HUES48 (cell line): ENCODE measurements around the gene CEP20.

ENCODE experiments used
- H3K27ac ChIP-seq: one replicate; pipeline ENCODE4 v1.7.0; 2013; ENCODE audit warnings: low read depth, low read length, inconsistent platforms
- H3K27me3 ChIP-seq: 2 replicates; pipeline ENCODE4 v1.6.1; 2013; ENCODE audit warnings: mild to moderate bottlenecking, low read length; ENCODE audit not compliant: control insufficient read depth, insufficient read depth
- H3K36me3 ChIP-seq: 2 replicates; pipeline ENCODE4 v1.6.1; 2013; ENCODE audit warnings: low read length; ENCODE audit not compliant: control insufficient read depth, insufficient read depth
- H3K4me1 ChIP-seq: 2 replicates; pipeline ENCODE4 v1.6.1; 2013; ENCODE audit warnings: mild to moderate bottlenecking, low read length; ENCODE audit not compliant: control insufficient read depth, insufficient read depth
- H3K4me3 ChIP-seq: 2 replicates; pipeline ENCODE4 v1.5.1; 2013; ENCODE audit warnings: mild to moderate bottlenecking, low read depth, low read length
- H3K9ac ChIP-seq: 2 replicates; pipeline ENCODE4 v1.6.1; 2013; ENCODE audit warnings: mild to moderate bottlenecking, low read depth, low read length, moderate library complexity
- H3K9me3 ChIP-seq: 2 replicates; pipeline ENCODE4 v1.6.1; 2013; ENCODE audit warnings: low read length; ENCODE audit not compliant: control insufficient read depth, insufficient read depth

CEP20 gene

DNA sequence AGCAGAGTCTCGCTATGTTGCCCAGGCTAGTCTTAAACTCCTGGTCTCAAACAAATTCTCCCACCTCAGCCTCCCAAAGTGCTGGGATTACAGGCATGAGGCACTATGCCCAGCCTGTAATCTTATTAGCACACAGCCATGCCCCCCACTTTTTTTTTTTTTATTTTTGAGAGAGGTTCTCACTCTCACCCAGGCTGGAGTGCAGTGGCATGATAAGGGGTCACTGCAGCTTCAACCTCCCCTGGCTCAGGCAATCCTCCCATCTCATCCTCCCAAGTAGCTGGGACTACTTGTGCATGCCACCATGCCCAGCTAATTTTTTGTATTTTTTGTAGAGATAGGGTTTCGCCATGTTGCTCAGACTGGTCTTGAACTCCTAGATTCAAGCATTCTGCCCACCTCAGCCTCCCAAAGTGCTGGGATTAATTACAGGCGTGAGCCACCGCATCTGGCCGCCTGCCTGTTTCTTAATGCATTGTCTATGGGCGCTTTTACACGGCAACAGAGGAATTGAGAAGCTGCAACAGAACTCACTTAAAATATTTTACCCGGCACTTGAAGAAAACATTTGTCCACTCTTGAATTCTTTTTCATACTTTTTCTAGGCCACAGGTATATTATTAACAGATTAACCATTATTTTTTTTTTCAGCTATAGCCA, 8.8 kb upstream of the CEP20 start:
- H3K27ac ChIP-seq = no peak overlapping the region
- H3K4me1 ChIP-seq = no peaks in the 10 kb centered on the region
- H3K36me3 ChIP-seq = no peaks in the 10 kb centered on the region
- no peak overlapping the region for H3K9ac ChIP-seq
- H3K27me3 ChIP-seq = no peaks in the 10 kb centered on the region
- H3K9me3 ChIP-seq = no peaks in the 10 kb centered on the region
- no peak overlapping the region for H3K4me3 ChIP-seq

DNA sequence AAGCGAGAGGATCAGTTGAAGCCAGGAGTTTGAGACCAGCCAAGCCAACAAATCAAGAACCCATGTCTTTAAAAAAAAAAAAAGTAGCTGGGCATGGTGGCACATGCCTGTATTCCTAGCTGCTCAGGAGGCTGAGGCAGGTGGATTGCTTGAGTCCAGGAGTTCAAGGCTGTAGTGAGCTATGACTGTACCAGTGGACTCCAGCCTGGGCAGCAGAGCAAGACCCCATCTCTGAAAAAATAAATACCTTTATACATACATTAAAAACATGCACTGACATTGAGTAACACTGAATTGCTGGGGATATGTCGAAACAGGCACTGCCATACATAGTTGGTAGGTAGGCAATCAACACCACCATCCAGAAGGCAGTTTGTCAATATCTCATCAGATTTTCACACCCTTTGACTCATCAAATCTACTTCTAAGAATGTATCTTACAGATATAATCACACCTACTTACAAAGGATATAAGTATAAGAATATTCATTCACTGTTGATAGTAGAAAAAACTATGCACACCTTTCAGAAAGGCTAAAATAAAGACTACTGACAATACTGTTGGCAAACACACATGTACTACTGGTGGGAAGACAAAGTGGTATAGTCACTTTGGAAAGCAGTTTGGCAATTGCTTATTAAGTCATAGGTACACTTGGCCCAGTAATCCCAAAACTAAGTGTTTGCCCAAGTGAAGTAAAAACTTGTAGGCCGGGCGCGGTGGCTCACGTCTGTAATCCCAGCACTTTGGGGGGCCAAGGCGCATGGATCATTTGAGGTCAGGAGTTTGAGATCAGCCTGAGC, 6.4 kb upstream of the CEP20 start:
- Histone ChIP-seq H3K27ac (no peak overlapping the region), H3K36me3 (no peaks in the 10 kb centered on the region), H3K9ac (no peak overlapping the region), H3K9me3 (no peaks in the 10 kb centered on the region), H3K4me3 (no peak overlapping the region), H3K27me3 (no peaks in the 10 kb centered on the region), H3K4me1 (no peaks in the 10 kb centered on the region)

GRCh38 chr16:15891508-15891907, 3.1 kb upstream of the CEP20 start:
- no peaks in the 10 kb centered on the region for H3K9me3 ChIP-seq
- H3K9ac ChIP-seq = no peak overlapping the region
- peaks cover 9% of the 10 kb centered on the region for H3K4me1 ChIP-seq
- H3K36me3 ChIP-seq = no peaks in the 10 kb centered on the region
- no peak overlapping the region for H3K4me3 ChIP-seq
- no peaks in the 10 kb centered on the region for H3K27me3 ChIP-seq
- no peak overlapping the region for H3K27ac ChIP-seq

DNA sequence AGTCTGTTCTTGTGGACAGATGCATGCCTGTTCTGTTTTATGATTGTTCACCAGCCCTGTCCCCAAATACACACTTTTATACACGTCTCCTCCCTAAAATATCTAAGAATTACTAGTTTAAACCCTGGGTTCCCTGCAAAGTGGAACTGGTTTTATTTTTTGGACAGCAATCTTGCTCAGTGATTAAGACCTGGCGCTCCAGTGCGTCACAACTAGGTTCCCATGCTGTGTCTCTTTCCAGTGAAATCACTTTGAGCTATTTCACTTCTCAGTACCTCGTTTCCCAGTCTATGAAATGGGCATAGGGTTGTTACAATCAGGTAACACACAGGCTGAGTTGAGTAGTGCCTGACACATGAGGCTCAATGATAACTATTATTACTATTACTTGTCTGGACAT, 1.1 kb downstream of the CEP20 start:
- no peaks in the 10 kb centered on the region for H3K27me3 ChIP-seq
- peaks cover 22% of the 10 kb centered on the region for H3K36me3 ChIP-seq
- no peak overlapping the region for H3K9ac ChIP-seq
- peaks cover 9% of the 10 kb centered on the region for H3K4me1 ChIP-seq
- H3K27ac ChIP-seq = no peak overlapping the region
- H3K4me3 ChIP-seq = peak overlapping the region; percentile 82
- H3K9me3 ChIP-seq = no peaks in the 10 kb centered on the region

DNA sequence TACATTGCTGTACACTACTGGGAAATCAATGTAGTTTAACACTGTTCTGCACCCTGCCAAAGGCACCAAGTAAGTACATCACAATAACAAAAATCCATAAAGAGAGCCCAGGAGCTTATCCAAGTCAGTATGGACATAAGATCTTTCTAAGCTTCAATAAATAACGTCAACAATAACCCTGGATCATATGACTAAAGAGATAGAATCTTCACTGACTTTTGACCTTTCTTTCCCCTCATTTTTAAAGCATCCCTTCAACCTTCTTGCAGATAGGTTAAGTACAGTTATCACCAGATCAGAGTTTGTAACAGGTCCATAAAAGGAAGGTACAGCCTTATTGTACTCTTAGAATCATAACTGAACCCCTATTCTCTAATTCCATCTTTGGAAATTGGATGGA, 2.3 kb downstream of the CEP20 start:
- no peak overlapping the region for H3K27ac ChIP-seq
- H3K36me3 ChIP-seq = peaks cover 30% of the 10 kb centered on the region
- no peak overlapping the region for H3K4me3 ChIP-seq
- no peaks in the 10 kb centered on the region for H3K9me3 ChIP-seq
- H3K4me1 ChIP-seq = peaks cover 9% of the 10 kb centered on the region
- H3K9ac ChIP-seq = no peak overlapping the region
- H3K27me3 ChIP-seq = no peaks in the 10 kb centered on the region

- Histone ChIP-seq H3K9me3 (no peaks in the 10 kb centered on the region), H3K4me3 (no peak overlapping the region), H3K36me3 (peaks cover 35% of the 10 kb centered on the region), H3K9ac (no peak overlapping the region), H3K27me3 (no peaks in the 10 kb centered on the region), H3K4me1 (peaks cover 9% of the 10 kb centered on the region), H3K27ac (no peak overlapping the region)
Observed at GRCh38 chr16:15885560-15886001, 2.8 kb downstream of the CEP20 start.

GRCh38 chr16:15882563-15882962, 5.8 kb downstream of the CEP20 start:
- Histone ChIP-seq H3K27ac (no peak overlapping the region), H3K36me3 (peaks cover 58% of the 10 kb centered on the region), H3K27me3 (no peaks in the 10 kb centered on the region)

DNA sequence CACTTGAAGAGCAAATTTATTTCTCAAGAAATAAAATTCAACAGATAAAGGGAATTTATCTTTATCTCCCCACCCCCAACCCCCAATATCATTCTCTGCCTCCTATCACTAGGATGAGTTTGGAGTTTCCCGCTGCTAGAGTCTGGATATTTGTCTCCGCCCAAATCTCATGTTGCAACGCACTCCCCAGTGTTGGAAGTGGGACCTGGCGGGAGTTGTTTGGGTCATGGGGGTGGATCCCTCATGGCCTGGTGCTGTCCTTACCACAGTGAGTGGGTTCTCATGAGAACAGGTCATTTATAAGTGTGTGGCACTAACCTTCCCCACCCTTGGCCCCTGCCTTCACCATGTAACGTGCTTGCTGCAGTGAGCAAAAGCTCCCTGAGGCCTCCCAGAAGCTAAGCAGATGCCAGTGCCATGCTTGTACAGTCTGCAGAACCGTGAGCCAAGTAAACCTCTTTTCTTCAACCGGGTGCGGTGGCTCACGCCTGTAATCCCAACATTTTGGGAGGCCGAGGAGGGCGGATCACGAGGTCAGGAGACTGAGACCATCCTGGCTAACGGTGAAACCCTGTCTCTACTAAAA, 6.5 kb downstream of the CEP20 start:
- peaks cover 65% of the 10 kb centered on the region for H3K36me3 ChIP-seq
- H3K4me3 ChIP-seq = no peak overlapping the region
- no peak overlapping the region for H3K27ac ChIP-seq
- no peaks in the 10 kb centered on the region for H3K9me3 ChIP-seq
- H3K27me3 ChIP-seq = no peaks in the 10 kb centered on the region
- H3K4me1 ChIP-seq = no peaks in the 10 kb centered on the region
- no peak overlapping the region for H3K9ac ChIP-seq

More at GRCh38 chr16:15882563-15882962, 5.8 kb downstream of the CEP20 start:
- H3K9ac ChIP-seq = no peak overlapping the region
- 0 out of 2 replicates have a peak, but pooled peaks cover 2% of the 10 kb centered on the region for H3K4me1 ChIP-seq
- H3K4me3 ChIP-seq = no peak overlapping the region
- no peaks in the 10 kb centered on the region for H3K9me3 ChIP-seq

DNA sequence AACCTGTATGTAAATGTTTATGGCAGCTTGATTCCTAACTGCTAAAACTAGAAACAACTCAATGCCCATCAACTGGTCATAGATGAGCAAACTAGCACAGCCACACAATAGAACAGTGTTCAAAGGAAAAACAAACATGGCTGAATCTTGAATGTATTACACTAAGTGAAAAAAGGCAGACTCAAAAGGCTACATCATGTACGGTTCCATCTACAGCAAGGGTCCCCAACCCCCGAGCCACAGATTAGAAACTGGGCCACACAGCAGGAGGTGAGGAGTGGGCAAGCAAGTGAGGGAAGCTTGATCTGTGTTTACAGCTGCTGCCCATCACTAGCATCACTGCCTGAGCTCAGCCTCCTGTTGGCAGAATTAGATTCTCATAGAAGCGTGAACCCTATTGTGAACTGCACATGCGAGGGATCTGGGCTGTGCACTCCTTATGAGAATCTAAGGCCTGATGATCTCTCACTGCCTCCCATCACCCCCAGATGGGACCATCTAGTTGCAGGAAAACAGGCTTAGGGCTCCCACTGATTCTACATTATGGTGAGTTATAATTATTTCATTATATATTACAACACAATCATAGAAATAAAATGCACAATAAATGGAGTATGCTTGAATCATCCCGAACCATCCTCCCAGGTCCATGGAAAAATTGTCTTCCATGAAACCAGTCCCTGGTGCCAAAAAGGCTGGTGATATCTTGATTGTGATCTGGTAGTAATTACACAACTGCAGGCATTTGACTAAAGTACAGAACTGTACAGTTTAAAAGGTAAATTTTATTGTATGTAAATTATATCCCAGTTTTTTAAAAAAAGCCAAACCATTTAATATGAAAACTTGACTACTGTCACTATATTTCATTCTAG, 7.7 kb downstream of the CEP20 start:
- peaks cover 65% of the 10 kb centered on the region for H3K36me3 ChIP-seq
- no peaks in the 10 kb centered on the region for H3K4me1 ChIP-seq
- no peak overlapping the region for H3K4me3 ChIP-seq
- H3K27me3 ChIP-seq = no peaks in the 10 kb centered on the region
- no peak overlapping the region for H3K9ac ChIP-seq
- no peaks in the 10 kb centered on the region for H3K9me3 ChIP-seq
- no peak overlapping the region for H3K27ac ChIP-seq

GRCh38 chr16:15879255-15879811, 9.1 kb downstream of the CEP20 start:
- Histone ChIP-seq H3K4me1 (no peaks in the 10 kb centered on the region), H3K27me3 (no peaks in the 10 kb centered on the region), H3K9ac (no peak overlapping the region), H3K9me3 (no peaks in the 10 kb centered on the region), H3K27ac (no peak overlapping the region), H3K4me3 (no peak overlapping the region), H3K36me3 (peaks cover 68% of the 10 kb centered on the region)
